ENCODE results near the gene ILDR2.

Gene ILDR2

DNA sequence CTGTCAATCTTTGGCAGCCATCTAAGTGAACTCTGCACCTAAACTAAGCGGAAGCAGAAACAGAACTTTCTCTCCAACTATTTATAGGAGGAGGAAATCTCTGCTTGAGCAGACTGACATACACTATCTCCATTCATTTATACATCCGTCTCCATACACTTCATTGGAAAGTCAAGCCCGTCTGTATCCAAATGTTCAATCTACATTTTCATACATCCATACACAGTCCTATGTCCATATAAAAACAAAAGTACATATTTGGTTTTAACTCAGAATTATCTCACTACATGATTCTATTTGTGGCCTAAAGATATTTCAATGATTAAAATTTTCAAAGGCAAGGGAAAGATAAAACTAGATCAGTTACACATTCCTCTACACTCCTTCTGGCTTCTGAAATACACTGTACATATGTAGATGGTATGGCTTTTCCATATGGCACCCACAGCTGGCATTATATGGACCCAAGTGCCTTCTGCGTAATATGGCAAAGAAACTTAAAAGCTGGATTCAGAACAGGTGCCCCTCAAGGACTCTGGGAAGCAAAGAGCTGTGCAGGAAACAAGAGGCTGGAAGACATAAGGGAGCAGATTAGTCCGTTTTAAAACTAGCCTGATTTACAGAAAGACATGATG, 35.5 kb downstream of the ILDR2 start:
- Histone ChIP-seq H3K27me3 (ENCODE audit: control insufficient read depth in 1 of 2, insufficient read depth in 2 of 2, low read length in 2 of 2) (no peaks in the 10 kb centered on the region), H3K27ac (ENCODE audit: low read depth, low read length) (no peak overlapping the region), H3K36me3 (ENCODE audit: insufficient read depth, low read length) (no peaks in the 10 kb centered on the region), H3K4me3 (ENCODE audit: low read depth in 1 of 2, low read length in 2 of 2) (no peak overlapping the region), H3K9ac (ENCODE audit: low read length) (no peak overlapping the region), H3K4me1 (ENCODE audit: insufficient read depth, low read length) (no peaks in the 10 kb centered on the region), H3K9me3 (ENCODE audit: low read length) (no peaks in the 10 kb centered on the region)

DNA sequence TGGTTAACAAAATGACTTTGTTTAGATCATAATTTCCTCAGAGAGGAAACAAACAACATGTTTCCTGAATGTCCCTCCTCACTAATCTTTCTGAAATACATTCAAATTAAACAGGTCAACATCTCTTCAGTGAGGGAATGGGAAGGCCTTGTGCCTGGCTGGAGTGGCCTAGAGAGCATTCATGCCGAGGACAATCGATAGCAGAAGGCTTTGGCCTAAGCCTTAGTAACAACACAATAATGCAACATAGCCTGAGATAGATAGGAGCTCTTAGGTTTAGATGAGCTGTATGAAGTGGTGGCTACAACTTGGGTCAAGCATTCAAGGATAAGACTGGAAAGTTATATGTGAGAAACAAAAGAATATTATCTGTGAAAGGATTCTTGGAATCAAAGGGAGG, 37.4 kb downstream of the ILDR2 start:
- H3K9ac ChIP-seq (ENCODE audit: low read length) = no peak overlapping the region
- no peaks in the 10 kb centered on the region for H3K4me1 ChIP-seq (ENCODE audit: insufficient read depth, low read length)
- H3K27me3 ChIP-seq (ENCODE audit: control insufficient read depth in 1 of 2, insufficient read depth in 2 of 2, low read length in 2 of 2) = no peaks in the 10 kb centered on the region
- H3K9me3 ChIP-seq (ENCODE audit: low read length) = no peaks in the 10 kb centered on the region
- no peak overlapping the region for H3K4me3 ChIP-seq (ENCODE audit: low read depth in 1 of 2, low read length in 2 of 2)
- H3K27ac ChIP-seq (ENCODE audit: low read depth, low read length) = no peak overlapping the region
- no peaks in the 10 kb centered on the region for H3K36me3 ChIP-seq (ENCODE audit: insufficient read depth, low read length)

GRCh38 chr1:166937329-166937728, 38.0 kb downstream of the ILDR2 start:
- H3K9me3 ChIP-seq (ENCODE audit: low read length) = no peaks in the 10 kb centered on the region
- no peak overlapping the region for H3K4me3 ChIP-seq (ENCODE audit: low read depth in 1 of 2, low read length in 2 of 2)
- no peak overlapping the region for H3K27ac ChIP-seq (ENCODE audit: low read depth, low read length)
- H3K36me3 ChIP-seq (ENCODE audit: insufficient read depth, low read length) = no peaks in the 10 kb centered on the region
- H3K9ac ChIP-seq (ENCODE audit: low read length) = no peak overlapping the region
- H3K4me1 ChIP-seq (ENCODE audit: insufficient read depth, low read length) = no peaks in the 10 kb centered on the region
- no peaks in the 10 kb centered on the region for H3K27me3 ChIP-seq (ENCODE audit: control insufficient read depth in 1 of 2, insufficient read depth in 2 of 2, low read length in 2 of 2)

- no peak overlapping the region for H3K9ac ChIP-seq (ENCODE audit: low read length)
- H3K4me3 ChIP-seq (ENCODE audit: low read depth in 1 of 2, low read length in 2 of 2) = no peak overlapping the region
- no peak overlapping the region for H3K27ac ChIP-seq (ENCODE audit: low read depth, low read length)
- H3K9me3 ChIP-seq (ENCODE audit: low read length) = no peaks in the 10 kb centered on the region
- H3K27me3 ChIP-seq (ENCODE audit: control insufficient read depth in 1 of 2, insufficient read depth in 2 of 2, low read length in 2 of 2) = no peaks in the 10 kb centered on the region
- no peaks in the 10 kb centered on the region for H3K36me3 ChIP-seq (ENCODE audit: insufficient read depth, low read length)
- H3K4me1 ChIP-seq (ENCODE audit: insufficient read depth, low read length) = no peaks in the 10 kb centered on the region
Observed at GRCh38 chr1:166933633-166934032, 41.7 kb downstream of the ILDR2 start.

- H3K36me3 ChIP-seq (ENCODE audit: insufficient read depth, low read length) = no peaks in the 10 kb centered on the region
- no peaks in the 10 kb centered on the region for H3K27me3 ChIP-seq (ENCODE audit: control insufficient read depth in 1 of 2, insufficient read depth in 2 of 2, low read length in 2 of 2)
- H3K9ac ChIP-seq (ENCODE audit: low read length) = no peak overlapping the region
- no peaks in the 10 kb centered on the region for H3K9me3 ChIP-seq (ENCODE audit: low read length)
- H3K27ac ChIP-seq (ENCODE audit: low read depth, low read length) = no peak overlapping the region
- H3K4me1 ChIP-seq (ENCODE audit: insufficient read depth, low read length) = no peaks in the 10 kb centered on the region
- H3K4me3 ChIP-seq (ENCODE audit: low read depth in 1 of 2, low read length in 2 of 2) = no peak overlapping the region
Observed at GRCh38 chr1:166933140-166933539, 42.2 kb downstream of the ILDR2 start.

- Histone ChIP-seq H3K9me3 (ENCODE audit: low read length) (no peaks in the 10 kb centered on the region), H3K36me3 (ENCODE audit: insufficient read depth, low read length) (peaks cover 10% of the 10 kb centered on the region), H3K27ac (ENCODE audit: low read depth, low read length) (no peak overlapping the region), H3K4me3 (ENCODE audit: low read depth in 1 of 2, low read length in 2 of 2) (no peak overlapping the region), H3K27me3 (ENCODE audit: control insufficient read depth in 1 of 2, insufficient read depth in 2 of 2, low read length in 2 of 2) (no peaks in the 10 kb centered on the region), H3K4me1 (ENCODE audit: insufficient read depth, low read length) (no peaks in the 10 kb centered on the region), H3K9ac (ENCODE audit: low read length) (no peak overlapping the region)
Observed at GRCh38 chr1:166929911-166930310, 45.4 kb downstream of the ILDR2 start.

DNA sequence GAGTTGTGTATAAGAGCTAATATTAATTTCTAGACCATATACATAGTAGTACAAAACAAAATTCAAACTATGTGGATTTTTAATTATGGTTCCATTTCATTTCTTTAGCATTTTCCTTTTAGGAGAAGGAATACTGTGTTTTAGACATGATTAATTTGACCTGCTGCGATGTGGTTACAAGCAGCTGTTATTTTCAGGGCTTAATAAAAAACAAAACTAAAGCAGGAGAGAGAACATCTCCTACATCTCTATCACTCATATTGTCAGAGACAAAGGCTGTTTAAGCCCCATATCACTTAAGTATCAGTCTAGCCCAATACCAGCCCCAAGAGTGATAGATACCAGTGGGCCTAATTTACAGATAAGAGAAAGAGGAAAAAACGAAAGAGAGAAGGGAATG, 47.6 kb downstream of the ILDR2 start:
- peaks cover 10% of the 10 kb centered on the region for H3K36me3 ChIP-seq (ENCODE audit: insufficient read depth, low read length)
- H3K27ac ChIP-seq (ENCODE audit: low read depth, low read length) = no peak overlapping the region
- no peak overlapping the region for H3K9ac ChIP-seq (ENCODE audit: low read length)
- H3K4me3 ChIP-seq (ENCODE audit: low read depth in 1 of 2, low read length in 2 of 2) = no peak overlapping the region
- H3K4me1 ChIP-seq (ENCODE audit: insufficient read depth, low read length) = no peaks in the 10 kb centered on the region
- H3K9me3 ChIP-seq (ENCODE audit: low read length) = no peaks in the 10 kb centered on the region
- no peaks in the 10 kb centered on the region for H3K27me3 ChIP-seq (ENCODE audit: control insufficient read depth in 1 of 2, insufficient read depth in 2 of 2, low read length in 2 of 2)

GRCh38 chr1:166925810-166926478, 49.4 kb downstream of the ILDR2 start:
- no peaks in the 10 kb centered on the region for H3K4me1 ChIP-seq (ENCODE audit: insufficient read depth, low read length)
- H3K27ac ChIP-seq (ENCODE audit: low read depth, low read length) = no peak overlapping the region
- no peaks in the 10 kb centered on the region for H3K27me3 ChIP-seq (ENCODE audit: control insufficient read depth in 1 of 2, insufficient read depth in 2 of 2, low read length in 2 of 2)
- H3K9me3 ChIP-seq (ENCODE audit: low read length) = no peaks in the 10 kb centered on the region
- no peak overlapping the region for H3K4me3 ChIP-seq (ENCODE audit: low read depth in 1 of 2, low read length in 2 of 2)
- H3K36me3 ChIP-seq (ENCODE audit: insufficient read depth, low read length) = peaks cover 10% of the 10 kb centered on the region
- H3K9ac ChIP-seq (ENCODE audit: low read length) = no peak overlapping the region

DNA sequence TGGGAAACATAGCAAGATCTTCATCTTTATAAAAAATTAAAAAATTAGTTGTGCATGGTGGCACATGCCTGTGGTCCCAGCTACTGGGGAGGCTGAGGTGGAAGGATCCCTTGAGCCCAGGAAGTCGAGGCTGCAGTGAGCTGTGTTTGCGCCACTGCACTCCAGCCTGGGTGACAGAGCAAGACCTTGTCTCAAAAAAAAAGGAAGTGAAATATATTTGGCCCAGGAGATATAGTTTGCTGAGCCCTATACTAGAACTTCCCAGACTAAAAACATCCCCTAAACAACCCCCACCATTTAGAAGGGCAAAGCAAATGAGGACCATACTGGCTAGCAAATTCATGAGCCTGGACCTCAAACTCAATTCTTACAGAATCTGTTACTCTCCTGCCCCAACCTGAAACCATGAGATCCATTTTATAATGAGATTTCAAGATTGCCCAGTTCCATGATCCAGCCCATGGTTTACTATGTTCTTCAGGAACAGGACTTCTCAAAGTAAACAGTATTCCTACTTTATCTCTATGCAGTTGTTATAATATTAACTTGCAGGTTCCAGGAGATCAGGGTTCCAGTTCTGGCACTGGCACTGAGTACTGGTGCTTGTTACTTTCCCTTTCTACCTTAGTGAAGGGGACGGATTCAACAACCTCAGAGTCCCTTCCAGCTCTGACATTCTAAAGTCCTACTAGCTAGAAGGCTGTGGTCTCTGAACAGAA, 50.4 kb downstream of the ILDR2 start:
- Histone ChIP-seq H3K4me1 (ENCODE audit: insufficient read depth, low read length) (no peaks in the 10 kb centered on the region), H3K27ac (ENCODE audit: low read depth, low read length) (no peak overlapping the region), H3K9ac (ENCODE audit: low read length) (no peak overlapping the region), H3K27me3 (ENCODE audit: control insufficient read depth in 1 of 2, insufficient read depth in 2 of 2, low read length in 2 of 2) (peaks cover 0 to 5% of the 10 kb centered on the region in 2 donors), H3K9me3 (ENCODE audit: low read length) (no peaks in the 10 kb centered on the region), H3K4me3 (ENCODE audit: low read depth in 1 of 2, low read length in 2 of 2) (no peak overlapping the region), H3K36me3 (ENCODE audit: insufficient read depth, low read length) (peaks cover 10% of the 10 kb centered on the region)

DNA sequence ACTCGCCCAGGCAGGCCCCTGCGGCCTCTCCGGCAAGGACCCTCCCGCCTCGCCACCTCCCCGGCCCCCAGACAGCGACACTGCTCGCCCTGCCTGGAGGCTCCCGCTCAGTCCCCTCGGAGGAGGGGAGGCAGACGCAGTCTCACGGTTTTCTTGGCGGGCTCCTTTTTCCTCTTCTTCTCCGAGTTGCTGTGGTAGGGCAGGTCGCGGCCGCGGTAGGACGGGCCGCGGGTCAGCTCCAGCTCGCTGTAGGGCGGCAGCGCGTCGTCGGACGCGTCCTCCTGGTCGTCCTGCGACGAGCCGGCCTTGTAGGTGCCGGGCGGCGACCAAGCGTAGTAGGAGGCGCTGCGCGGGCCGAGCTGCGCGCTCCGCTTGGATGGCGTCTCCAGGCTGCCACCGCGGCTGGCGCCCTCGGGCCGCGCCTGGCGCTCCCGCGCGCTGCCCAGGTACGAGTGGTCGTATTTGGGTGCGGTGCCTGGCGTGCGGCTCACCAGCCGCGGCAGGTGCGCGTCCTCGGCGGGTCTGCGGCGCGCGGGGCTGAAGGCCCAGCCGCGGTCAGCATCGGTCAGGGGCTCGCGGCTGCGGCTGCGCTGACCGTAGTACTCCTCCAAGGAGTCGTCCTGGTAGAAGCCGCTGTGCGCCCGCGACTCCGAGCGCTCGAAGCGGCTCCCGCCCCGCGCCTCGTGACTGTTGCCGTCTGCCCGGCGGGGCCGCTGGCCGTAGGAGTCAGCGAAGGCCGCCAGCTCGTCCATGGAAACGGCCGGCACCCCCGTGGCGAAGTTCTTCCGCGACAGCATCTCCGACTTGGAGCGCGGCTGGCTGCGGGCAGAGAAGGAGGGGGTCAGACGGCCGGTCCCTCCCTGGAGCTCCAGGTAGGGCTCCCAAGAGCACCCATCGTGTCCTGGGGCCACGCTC, 54.5 kb downstream of the ILDR2 start:
- no peaks in the 10 kb centered on the region for H3K4me1 ChIP-seq (ENCODE audit: insufficient read depth, low read length)
- no peaks in the 10 kb centered on the region for H3K9me3 ChIP-seq (ENCODE audit: low read length)
- no peak overlapping the region for H3K9ac ChIP-seq (ENCODE audit: low read length)
- peaks cover 2% of the 10 kb centered on the region for H3K36me3 ChIP-seq (ENCODE audit: insufficient read depth, low read length)
- peak overlapping the region; percentile 42 for H3K27ac ChIP-seq (ENCODE audit: low read depth, low read length)
- H3K27me3 ChIP-seq (ENCODE audit: control insufficient read depth in 1 of 2, insufficient read depth in 2 of 2, low read length in 2 of 2) = peaks cover 0 to 5% of the 10 kb centered on the region in 2 donors
- H3K4me3 ChIP-seq (ENCODE audit: low read depth in 1 of 2, low read length in 2 of 2) = peak overlapping the region; percentile 56 to 58

- Histone ChIP-seq H3K36me3 (ENCODE audit: insufficient read depth, low read length) (no peaks in the 10 kb centered on the region), H3K9me3 (ENCODE audit: low read length) (no peaks in the 10 kb centered on the region), H3K27ac (ENCODE audit: low read depth, low read length) (no peak overlapping the region), H3K4me1 (ENCODE audit: insufficient read depth, low read length) (no peaks in the 10 kb centered on the region), H3K4me3 (ENCODE audit: low read depth in 1 of 2, low read length in 2 of 2) (no peak overlapping the region), H3K9ac (ENCODE audit: low read length) (no peak overlapping the region), H3K27me3 (ENCODE audit: control insufficient read depth in 1 of 2, insufficient read depth in 2 of 2, low read length in 2 of 2) (peaks cover 0 to 5% of the 10 kb centered on the region in 2 donors)
Observed at GRCh38 chr1:166918956-166919316, 56.4 kb downstream of the ILDR2 start.

Data from muscle layer of colon (tissue), 2 donors.